HUES48 (cell line): ENCODE results near the gene SHISA4.
"Not testable (repeated sequence)": the region's sequence is repeated elsewhere in the genome, so short reads cannot be mapped to it uniquely, and the experiment has no call there.

Source experiments
- H3K27ac ChIP-seq: one replicate; pipeline ENCODE4 v1.7.0; 2013; ENCODE audit warnings: low read depth, low read length, inconsistent platforms
- H3K27me3 ChIP-seq: 2 replicates; pipeline ENCODE4 v1.6.1; 2013; ENCODE audit warnings: mild to moderate bottlenecking, low read length; ENCODE audit not compliant: control insufficient read depth, insufficient read depth
- H3K36me3 ChIP-seq: 2 replicates; pipeline ENCODE4 v1.6.1; 2013; ENCODE audit warnings: low read length; ENCODE audit not compliant: control insufficient read depth, insufficient read depth
- H3K4me1 ChIP-seq: 2 replicates; pipeline ENCODE4 v1.6.1; 2013; ENCODE audit warnings: mild to moderate bottlenecking, low read length; ENCODE audit not compliant: control insufficient read depth, insufficient read depth
- H3K4me3 ChIP-seq: 2 replicates; pipeline ENCODE4 v1.5.1; 2013; ENCODE audit warnings: mild to moderate bottlenecking, low read depth, low read length
- H3K9ac ChIP-seq: 2 replicates; pipeline ENCODE4 v1.6.1; 2013; ENCODE audit warnings: mild to moderate bottlenecking, low read depth, low read length, moderate library complexity
- H3K9me3 ChIP-seq: 2 replicates; pipeline ENCODE4 v1.6.1; 2013; ENCODE audit warnings: low read length; ENCODE audit not compliant: control insufficient read depth, insufficient read depth

Gene SHISA4, protein sequence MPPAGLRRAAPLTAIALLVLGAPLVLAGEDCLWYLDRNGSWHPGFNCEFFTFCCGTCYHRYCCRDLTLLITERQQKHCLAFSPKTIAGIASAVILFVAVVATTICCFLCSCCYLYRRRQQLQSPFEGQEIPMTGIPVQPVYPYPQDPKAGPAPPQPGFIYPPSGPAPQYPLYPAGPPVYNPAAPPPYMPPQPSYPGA

DNA sequence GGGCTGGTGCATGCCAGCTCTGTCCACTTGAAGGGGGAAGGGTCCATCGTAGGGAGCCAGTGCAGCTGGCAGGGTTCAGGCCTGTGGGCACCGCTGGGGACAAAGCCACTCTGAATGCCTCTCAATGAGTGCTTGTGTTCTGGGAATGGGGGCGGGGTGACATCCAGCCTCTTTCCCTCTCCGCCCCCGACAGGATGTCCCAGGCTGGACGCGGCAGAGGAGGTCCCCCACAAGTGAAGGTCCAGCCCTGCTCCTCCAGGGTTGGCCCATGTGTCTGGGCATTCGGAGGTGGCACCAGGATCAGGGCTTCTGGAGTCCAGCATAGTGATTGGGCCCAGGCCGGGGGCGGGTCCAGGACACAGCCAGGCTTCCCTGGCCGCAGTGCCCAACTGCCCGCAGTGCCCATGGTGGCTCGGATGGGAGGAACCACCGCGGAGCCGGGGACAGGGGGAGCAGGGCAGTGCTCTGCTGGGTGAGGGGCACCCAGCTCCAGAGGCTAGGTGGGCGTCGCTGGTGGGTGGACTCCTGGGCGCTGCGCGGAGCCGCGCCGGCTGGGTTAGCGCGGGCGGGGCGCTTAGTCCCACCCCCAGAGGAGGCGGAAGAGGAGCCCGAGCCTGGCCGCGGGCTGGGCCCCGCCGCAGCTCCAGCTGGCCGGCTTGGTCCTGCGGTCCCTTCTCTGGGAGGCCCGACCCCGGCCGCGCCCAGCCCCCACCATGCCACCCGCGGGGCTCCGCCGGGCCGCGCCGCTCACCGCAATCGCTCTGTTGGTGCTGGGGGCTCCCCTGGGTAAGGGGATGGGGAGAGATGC lies at the start of gene SHISA4:
Gene SHISA4 (plus strand): TSS at position 617 of the 808 bp plus-strand sequence. CDS start 97 bp downstream, at position 714.
- Histone ChIP-seq H3K27ac (no peak within 1 kb of the TSS), H3K36me3 (no peaks in the 10 kb centered on the region), H3K27me3 (peaks cover 11% of the 10 kb centered on the region; the same call in 1 of the 2 replicates), H3K9ac (no peak within 1 kb of the TSS), H3K9me3 (no peaks in the 10 kb centered on the region), H3K4me3 (peak within 1 kb of the TSS; percentile 72), H3K4me1 (no peaks in the 10 kb centered on the region; the same call in 1 of the 2 replicates)

DNA sequence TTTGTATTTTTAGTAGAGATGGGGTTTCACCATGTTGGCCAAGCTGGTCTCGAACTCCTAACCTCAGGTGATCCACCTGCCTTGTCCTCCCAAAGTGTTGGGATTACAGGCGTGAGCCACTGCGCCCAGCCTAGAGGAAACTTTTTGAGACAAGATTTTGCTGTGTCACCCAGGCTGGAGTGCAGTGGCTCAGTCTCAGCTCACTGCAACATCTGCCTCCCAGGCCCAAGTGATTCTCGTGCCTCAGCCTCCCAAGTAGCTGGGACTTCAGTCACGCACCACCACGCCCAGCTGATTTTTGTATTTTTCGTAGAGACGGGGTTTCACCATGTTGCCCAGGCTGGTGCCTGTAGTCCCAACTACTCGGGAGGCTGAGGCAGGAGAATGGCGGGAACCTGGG lies 49.6 kb upstream of the SHISA4 start:
- peaks cover 24% of the 10 kb centered on the region for H3K36me3 ChIP-seq
- H3K27ac ChIP-seq = not testable (repeated sequence)

GRCh38 chr1:201840055-201840454 lies 48.6 kb upstream of the SHISA4 start:
- peaks cover 20% of the 10 kb centered on the region for H3K36me3 ChIP-seq
- H3K4me1 ChIP-seq = peaks cover 16% of the 10 kb centered on the region
- no peaks in the 10 kb centered on the region for H3K9me3 ChIP-seq
- no peak overlapping the region for H3K27ac ChIP-seq
- H3K27me3 ChIP-seq = no peaks in the 10 kb centered on the region
- no peak overlapping the region for H3K4me3 ChIP-seq
- H3K9ac ChIP-seq = no peak overlapping the region

More for the DNA sequence above, 49.6 kb upstream of the SHISA4 start:
- H3K27me3 ChIP-seq, H3K9ac ChIP-seq, H3K9me3 ChIP-seq, H3K4me3 ChIP-seq: not testable (repeated sequence)
- H3K4me1 ChIP-seq = peaks cover 16% of the 10 kb centered on the region

DNA sequence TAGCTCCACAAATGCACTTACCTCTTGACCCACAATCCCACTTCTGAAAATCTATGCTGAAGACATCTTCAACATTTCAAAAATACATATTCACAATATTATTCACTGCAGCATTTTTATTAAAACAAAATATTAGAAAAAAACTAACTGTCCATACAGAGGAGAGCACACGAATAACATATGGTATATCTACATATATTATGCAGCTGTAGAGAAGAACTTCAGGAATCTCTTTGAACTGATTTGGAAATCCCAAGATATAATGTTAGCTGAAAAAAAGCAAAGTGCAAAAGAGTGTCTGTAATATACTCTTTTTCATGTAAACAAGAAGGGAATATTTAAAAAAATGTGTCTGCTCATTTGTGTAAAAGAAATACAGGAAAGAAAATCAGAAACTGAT lies 48.2 kb upstream of the SHISA4 start:
- Histone ChIP-seq H3K36me3 (peaks cover 20% of the 10 kb centered on the region), H3K27me3 (no peaks in the 10 kb centered on the region), H3K27ac (no peak overlapping the region), H3K4me1 (peaks cover 16% of the 10 kb centered on the region), H3K9me3 (no peaks in the 10 kb centered on the region), H3K9ac (no peak overlapping the region), H3K4me3 (no peak overlapping the region)

- Histone ChIP-seq H3K27me3 (no peaks in the 10 kb centered on the region), H3K4me1 (peaks cover 16% of the 10 kb centered on the region), H3K4me3 (no peak overlapping the region), H3K27ac (no peak overlapping the region), H3K36me3 (peaks cover 16% of the 10 kb centered on the region), H3K9ac (no peak overlapping the region), H3K9me3 (no peaks in the 10 kb centered on the region)
Measured at GRCh38 chr1:201841265-201841912, 47.3 kb upstream of the SHISA4 start.

GRCh38 chr1:201842472-201843027 lies 46.1 kb upstream of the SHISA4 start:
- H3K27ac ChIP-seq = no peak overlapping the region
- H3K27me3 ChIP-seq = no peaks in the 10 kb centered on the region
- peaks cover 24% of the 10 kb centered on the region for H3K36me3 ChIP-seq
- no peak overlapping the region for H3K4me3 ChIP-seq
- no peaks in the 10 kb centered on the region for H3K9me3 ChIP-seq
- peaks cover 16% of the 10 kb centered on the region for H3K4me1 ChIP-seq
- no peak overlapping the region for H3K9ac ChIP-seq

GRCh38 chr1:201845331-201846083 lies 43.2 kb upstream of the SHISA4 start:
- no peak overlapping the region for H3K4me3 ChIP-seq
- peaks cover 38% of the 10 kb centered on the region for H3K36me3 ChIP-seq
- peaks cover 16% of the 10 kb centered on the region for H3K4me1 ChIP-seq
- no peaks in the 10 kb centered on the region for H3K9me3 ChIP-seq
- no peak overlapping the region for H3K27ac ChIP-seq
- no peak overlapping the region for H3K9ac ChIP-seq
- H3K27me3 ChIP-seq = no peaks in the 10 kb centered on the region

DNA sequence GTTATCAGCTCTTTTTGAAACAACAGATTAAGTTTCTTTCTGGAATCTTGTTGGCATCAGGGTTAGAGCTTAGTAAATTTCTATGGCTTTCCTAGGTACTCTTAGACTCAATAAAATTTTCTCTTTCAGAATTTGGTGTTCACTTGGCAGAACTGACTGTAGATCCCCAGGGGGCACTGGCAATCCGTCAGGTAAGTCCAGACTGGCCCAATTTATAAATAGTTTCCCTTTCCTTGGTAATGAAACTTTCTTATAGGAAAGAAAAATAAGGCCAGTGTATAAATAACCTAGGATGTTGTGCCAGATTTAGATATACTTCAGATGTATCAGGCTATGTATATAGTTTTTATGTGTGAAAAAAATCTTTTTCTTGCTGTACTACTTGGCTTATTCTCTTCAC lies 41.5 kb upstream of the SHISA4 start:
- Histone ChIP-seq H3K27ac (no peak overlapping the region), H3K4me1 (peaks cover 8% of the 10 kb centered on the region), H3K9me3 (no peaks in the 10 kb centered on the region), H3K36me3 (peaks cover 55% of the 10 kb centered on the region), H3K9ac (no peak overlapping the region), H3K27me3 (no peaks in the 10 kb centered on the region), H3K4me3 (no peak overlapping the region)

- H3K4me1 ChIP-seq = no peaks in the 10 kb centered on the region
- H3K9me3 ChIP-seq = no peaks in the 10 kb centered on the region
- no peak overlapping the region for H3K4me3 ChIP-seq
- H3K36me3 ChIP-seq = peaks cover 66% of the 10 kb centered on the region
- no peaks in the 10 kb centered on the region for H3K27me3 ChIP-seq
- no peak overlapping the region for H3K27ac ChIP-seq
- no peak overlapping the region for H3K9ac ChIP-seq
Measured at GRCh38 chr1:201848230-201848629, 40.5 kb upstream of the SHISA4 start.

DNA sequence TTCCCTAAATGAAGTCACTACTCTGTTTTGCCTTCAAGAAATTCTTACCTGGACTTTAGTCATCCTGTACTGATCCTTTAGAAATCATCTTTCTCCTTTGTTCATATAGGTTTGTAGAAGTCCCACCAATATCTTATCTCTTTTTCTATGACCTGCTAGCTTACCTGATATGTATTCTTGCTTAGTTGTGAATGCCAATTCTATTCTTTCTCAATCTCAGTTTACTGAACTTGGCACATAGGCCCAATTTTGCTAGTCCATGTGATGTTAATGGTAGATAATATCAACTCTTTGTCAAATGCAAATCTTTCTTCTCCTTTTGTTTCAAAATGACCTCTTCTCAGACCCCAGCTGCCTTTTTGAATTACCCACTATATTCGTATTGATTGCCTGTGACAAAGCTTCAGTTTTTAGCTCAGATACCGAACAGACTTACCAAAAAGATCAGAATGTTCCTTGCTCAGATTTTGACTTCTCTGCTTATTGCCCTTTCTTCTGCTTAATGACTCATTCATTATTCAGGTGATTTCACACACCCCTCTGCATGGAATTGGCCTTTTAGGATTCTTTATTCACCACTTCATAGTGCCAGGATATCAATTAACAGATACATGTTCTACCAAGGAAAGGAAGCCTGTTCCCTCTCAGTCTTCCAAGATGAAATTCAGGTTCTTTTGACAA lies 39.2 kb upstream of the SHISA4 start:
- H3K4me1 ChIP-seq = no peaks in the 10 kb centered on the region
- H3K9ac ChIP-seq = no peak overlapping the region
- H3K9me3 ChIP-seq = no peaks in the 10 kb centered on the region
- no peak overlapping the region for H3K4me3 ChIP-seq
- peak overlapping the region; percentile 52 for H3K27ac ChIP-seq
- no peaks in the 10 kb centered on the region for H3K27me3 ChIP-seq
- peaks cover 78% of the 10 kb centered on the region for H3K36me3 ChIP-seq
